Measurements from ENCODE around the gene RAD51B.
"Not testable (repeated sequence)": the region's sequence is repeated elsewhere in the genome, so short reads cannot be mapped to it uniquely, and the experiment has no call there.

Gene RAD51B

GRCh38 chr14:68094158-68094557 lies 274.6 kb downstream of the RAD51B start:
- Histone ChIP-seq H3K4me3 (no peak overlapping the region), H3K27me3 (no peaks in the 10 kb centered on the region), H3K36me3 (no peaks in the 10 kb centered on the region), H3K9me3 (peaks cover 15% of the 10 kb centered on the region; the same call in 1 of the 2 replicates), H3K4me1 (peaks cover 7% of the 10 kb centered on the region), H3K27ac (no peak overlapping the region), H3K9ac (no peak overlapping the region), H3K4me2 (no peak overlapping the region), H4K20me1 (no peaks in the 10 kb centered on the region)
- TF ChIP-seq Cebpa-rat (IDR thresholded peaks at IDR 0.05): no peak

GRCh38 chr14:68094752-68095151 lies 275.2 kb downstream of the RAD51B start:
- Histone ChIP-seq H3K27me3 (no peaks in the 10 kb centered on the region), H3K27ac (no peak overlapping the region), H4K20me1 (no peaks in the 10 kb centered on the region), H3K4me1 (peaks cover under 1% of the 10 kb centered on the region; the same call in 1 of the 2 replicates), H3K4me3 (no peak overlapping the region), H3K36me3 (no peaks in the 10 kb centered on the region), H3K9me3 (peaks cover 21% of the 10 kb centered on the region), H3K4me2 (no peak overlapping the region), H3K9ac (no peak overlapping the region)
- TF ChIP-seq Cebpa-rat (IDR thresholded peaks at IDR 0.05): no peak

- Histone ChIP-seq H3K4me3 (no peak overlapping the region), H3K9me3 (peaks cover 46% of the 10 kb centered on the region)
- no peak for TF ChIP-seq Cebpa-rat (IDR thresholded peaks at IDR 0.05)
Observed at GRCh38 chr14:68097727-68098126, 278.1 kb downstream of the RAD51B start.

GRCh38 chr14:68098834-68099233 lies 279.3 kb downstream of the RAD51B start:
- no peaks in the 10 kb centered on the region for H3K27me3 ChIP-seq
- no peak overlapping the region for H3K9ac ChIP-seq
- peaks cover 19% of the 10 kb centered on the region for H3K36me3 ChIP-seq
- TF ChIP-seq Cebpa-rat (IDR thresholded peaks at IDR 0.05): no peak
- no peak overlapping the region for H3K27ac ChIP-seq
- peaks cover 49% of the 10 kb centered on the region for H3K9me3 ChIP-seq
- H4K20me1 ChIP-seq: no peaks in the 10 kb centered on the region
- H3K4me2 ChIP-seq: no peak overlapping the region
- no peak overlapping the region for H3K4me3 ChIP-seq
- no peaks in the 10 kb centered on the region for H3K4me1 ChIP-seq

More at GRCh38 chr14:68097727-68098126, 278.1 kb downstream of the RAD51B start:
- H3K27ac ChIP-seq: no peak overlapping the region
- no peak overlapping the region for H3K4me2 ChIP-seq
- no peak overlapping the region for H3K9ac ChIP-seq
- H3K27me3 ChIP-seq: no peaks in the 10 kb centered on the region
- H3K4me1 ChIP-seq: no peaks in the 10 kb centered on the region
- H3K36me3 ChIP-seq: peaks cover 19% of the 10 kb centered on the region
- H4K20me1 ChIP-seq: no peaks in the 10 kb centered on the region

- peaks cover 19% of the 10 kb centered on the region for H3K36me3 ChIP-seq
- peaks cover 49% of the 10 kb centered on the region for H3K9me3 ChIP-seq
- no peaks in the 10 kb centered on the region for H3K27me3 ChIP-seq
- TF ChIP-seq Cebpa-rat (IDR thresholded peaks at IDR 0.05): no peak
- no peaks in the 10 kb centered on the region for H3K4me1 ChIP-seq
- no peak overlapping the region for H3K4me2 ChIP-seq
- H3K4me3 ChIP-seq: no peak overlapping the region
- H3K27ac ChIP-seq: no peak overlapping the region
- H4K20me1 ChIP-seq: no peaks in the 10 kb centered on the region
- H3K9ac ChIP-seq: no peak overlapping the region
Observed at GRCh38 chr14:68099495-68100045, 280.0 kb downstream of the RAD51B start.

- H3K4me2 ChIP-seq, H4K20me1 ChIP-seq, H3K27me3 ChIP-seq, H3K9ac ChIP-seq, H3K27ac ChIP-seq, H3K4me1 ChIP-seq: not testable (repeated sequence)
- H3K36me3 ChIP-seq: peaks cover 19% of the 10 kb centered on the region
- peaks cover 49% of the 10 kb centered on the region for H3K9me3 ChIP-seq
- H3K4me3 ChIP-seq: 0 out of 2 replicates have a peak overlapping the region, but pooled peaks have one; percentile 2
Observed at GRCh38 chr14:68101715-68102301, 282.2 kb downstream of the RAD51B start.

GRCh38 chr14:68103853-68104252 lies 284.3 kb downstream of the RAD51B start:
- H3K4me3 ChIP-seq: no peak overlapping the region

GRCh38 chr14:68104518-68104917 lies 284.9 kb downstream of the RAD51B start:
- Histone ChIP-seq H3K27ac (no peak overlapping the region), H3K36me3 (peaks cover 19% of the 10 kb centered on the region), H3K9ac (no peak overlapping the region), H3K27me3 (no peaks in the 10 kb centered on the region), H3K4me2 (no peak overlapping the region), H4K20me1 (no peaks in the 10 kb centered on the region), H3K9me3 (peaks cover 35% of the 10 kb centered on the region), H3K4me3 (no peak overlapping the region), H3K4me1 (no peaks in the 10 kb centered on the region)
- TF ChIP-seq Cebpa-rat (IDR thresholded peaks at IDR 0.05): no peak

More at GRCh38 chr14:68103853-68104252, 284.3 kb downstream of the RAD51B start:
- no peak for TF ChIP-seq Cebpa-rat (IDR thresholded peaks at IDR 0.05)
- peaks cover 19% of the 10 kb centered on the region for H3K36me3 ChIP-seq
- no peaks in the 10 kb centered on the region for H4K20me1 ChIP-seq
- no peak overlapping the region for H3K9ac ChIP-seq
- H3K9me3 ChIP-seq: peaks cover 41% of the 10 kb centered on the region
- no peaks in the 10 kb centered on the region for H3K4me1 ChIP-seq
- H3K27ac ChIP-seq: no peak overlapping the region
- no peak overlapping the region for H3K4me2 ChIP-seq
- H3K27me3 ChIP-seq: no peaks in the 10 kb centered on the region

- Histone ChIP-seq H3K9ac (no peak overlapping the region), H3K4me3 (no peak overlapping the region), H3K27ac (no peak overlapping the region), H4K20me1 (no peaks in the 10 kb centered on the region), H3K27me3 (no peaks in the 10 kb centered on the region), H3K4me2 (no peak overlapping the region), H3K9me3 (peaks cover 22% of the 10 kb centered on the region), H3K4me1 (no peaks in the 10 kb centered on the region), H3K36me3 (peaks cover 16% of the 10 kb centered on the region)
- TF ChIP-seq Cebpa-rat (IDR thresholded peaks at IDR 0.05): no peak
Observed at GRCh38 chr14:68105816-68106215, 286.2 kb downstream of the RAD51B start.

GRCh38 chr14:68106456-68106855 lies 286.9 kb downstream of the RAD51B start:
- no peak for TF ChIP-seq Cebpa-rat (IDR thresholded peaks at IDR 0.05)
- Histone ChIP-seq H3K4me2 (no peak overlapping the region), H3K9ac (no peak overlapping the region), H3K4me3 (no peak overlapping the region), H3K4me1 (no peaks in the 10 kb centered on the region; the same call in 1 of the 2 replicates), H3K36me3 (peaks cover 9% of the 10 kb centered on the region), H3K27ac (no peak overlapping the region), H3K9me3 (peaks cover 16% of the 10 kb centered on the region), H3K27me3 (no peaks in the 10 kb centered on the region), H4K20me1 (no peaks in the 10 kb centered on the region)
